DND-41 (cell line): Measurements from ENCODE around the gene PDE7B.

Source experiments
- EZH2 ChIP-seq: IDR thresholded peaks from 3 replicates; pipeline ENCODE4 v1.6.1; 2012; ENCODE audit warnings: borderline replicate concordance, low read depth, mild to moderate bottlenecking, moderate library complexity, low read length, inconsistent platforms; ENCODE audit not compliant: severe bottlenecking
- TF ChIP-seq, protein P1 (sequence below): IDR thresholded peaks from 2 replicates; pipeline ENCODE4 v1.5.1; 2012; ENCODE audit warnings: borderline replicate concordance, low read length, moderate library complexity, mild to moderate bottlenecking; ENCODE audit not compliant: poor library complexity, severe bottlenecking; ENCODE audit errors: extremely low read depth

DNA sequence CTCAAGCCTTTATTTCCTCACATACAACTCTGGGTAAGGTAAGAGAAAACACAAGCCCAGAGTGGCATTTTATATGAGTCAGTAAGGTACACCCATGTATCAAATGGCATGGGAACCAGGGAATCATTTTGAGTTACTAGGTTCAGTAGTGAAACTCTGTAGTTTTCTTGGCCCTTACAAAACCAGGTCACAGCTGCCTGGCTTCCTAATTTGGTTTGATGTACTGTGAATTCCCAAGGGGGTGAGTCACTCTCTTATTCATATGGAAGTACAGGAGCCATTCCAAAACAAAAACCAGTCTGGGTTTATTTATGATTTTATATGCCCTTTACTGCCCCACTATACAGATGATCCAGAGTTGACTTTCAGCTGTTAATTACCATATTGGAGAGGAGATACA lies 70.7 kb downstream of the PDE7B start:
- TF ChIP-seq, protein P1, sequence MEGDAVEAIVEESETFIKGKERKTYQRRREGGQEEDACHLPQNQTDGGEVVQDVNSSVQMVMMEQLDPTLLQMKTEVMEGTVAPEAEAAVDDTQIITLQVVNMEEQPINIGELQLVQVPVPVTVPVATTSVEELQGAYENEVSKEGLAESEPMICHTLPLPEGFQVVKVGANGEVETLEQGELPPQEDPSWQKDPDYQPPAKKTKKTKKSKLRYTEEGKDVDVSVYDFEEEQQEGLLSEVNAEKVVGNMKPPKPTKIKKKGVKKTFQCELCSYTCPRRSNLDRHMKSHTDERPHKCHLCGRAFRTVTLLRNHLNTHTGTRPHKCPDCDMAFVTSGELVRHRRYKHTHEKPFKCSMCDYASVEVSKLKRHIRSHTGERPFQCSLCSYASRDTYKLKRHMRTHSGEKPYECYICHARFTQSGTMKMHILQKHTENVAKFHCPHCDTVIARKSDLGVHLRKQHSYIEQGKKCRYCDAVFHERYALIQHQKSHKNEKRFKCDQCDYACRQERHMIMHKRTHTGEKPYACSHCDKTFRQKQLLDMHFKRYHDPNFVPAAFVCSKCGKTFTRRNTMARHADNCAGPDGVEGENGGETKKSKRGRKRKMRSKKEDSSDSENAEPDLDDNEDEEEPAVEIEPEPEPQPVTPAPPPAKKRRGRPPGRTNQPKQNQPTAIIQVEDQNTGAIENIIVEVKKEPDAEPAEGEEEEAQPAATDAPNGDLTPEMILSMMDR, result no peak
- no peak for TF ChIP-seq EZH2
